ENCODE data around the gene POU2F2. TPM values are rescaled to one million over a fixed set of nuclear protein-coding genes. Genes with fewer than 3 reads are reported as not detected.
A peak's percentile ranks its signal among the peaks of the same experiment; 100 is the strongest.

POU2F2 gene
- total RNA-seq, 1 donor from 2014 or later, result 6.1 TPM

DNA sequence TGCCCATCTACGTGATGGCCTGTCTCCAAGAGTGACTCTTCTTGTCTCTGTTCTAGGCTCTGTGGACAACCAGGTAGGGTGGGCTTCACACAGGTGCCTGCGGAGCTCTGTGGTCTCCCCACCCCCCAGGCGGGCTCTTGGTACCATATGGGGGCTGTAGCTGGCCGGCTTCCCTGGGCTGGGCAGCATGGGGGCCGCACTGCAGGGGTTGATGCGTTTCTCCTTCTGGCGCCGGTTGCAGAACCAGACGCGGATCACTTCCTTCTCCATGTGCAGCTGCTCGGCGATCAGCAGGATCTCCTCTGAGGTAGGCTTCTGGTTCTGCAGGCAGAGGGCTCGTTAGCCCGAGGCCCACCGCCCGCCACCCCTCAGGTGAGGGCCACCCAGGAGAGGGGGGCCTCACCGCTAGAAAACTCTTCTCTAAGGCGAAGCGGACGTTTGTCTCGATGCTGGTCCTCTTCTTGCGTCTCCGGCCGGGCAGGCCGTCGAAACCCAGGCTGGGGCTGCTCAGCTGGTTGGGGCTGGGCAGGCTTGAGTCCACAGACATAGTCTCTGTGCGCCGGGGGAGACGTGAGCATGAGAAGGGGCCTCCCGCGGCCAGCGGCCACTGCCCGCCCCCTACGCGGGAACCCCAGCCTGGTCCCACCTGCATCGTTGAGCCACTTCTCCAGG, 37.0 kb downstream of the POU2F2 start:
- TF ChIP-seq, protein P1, sequence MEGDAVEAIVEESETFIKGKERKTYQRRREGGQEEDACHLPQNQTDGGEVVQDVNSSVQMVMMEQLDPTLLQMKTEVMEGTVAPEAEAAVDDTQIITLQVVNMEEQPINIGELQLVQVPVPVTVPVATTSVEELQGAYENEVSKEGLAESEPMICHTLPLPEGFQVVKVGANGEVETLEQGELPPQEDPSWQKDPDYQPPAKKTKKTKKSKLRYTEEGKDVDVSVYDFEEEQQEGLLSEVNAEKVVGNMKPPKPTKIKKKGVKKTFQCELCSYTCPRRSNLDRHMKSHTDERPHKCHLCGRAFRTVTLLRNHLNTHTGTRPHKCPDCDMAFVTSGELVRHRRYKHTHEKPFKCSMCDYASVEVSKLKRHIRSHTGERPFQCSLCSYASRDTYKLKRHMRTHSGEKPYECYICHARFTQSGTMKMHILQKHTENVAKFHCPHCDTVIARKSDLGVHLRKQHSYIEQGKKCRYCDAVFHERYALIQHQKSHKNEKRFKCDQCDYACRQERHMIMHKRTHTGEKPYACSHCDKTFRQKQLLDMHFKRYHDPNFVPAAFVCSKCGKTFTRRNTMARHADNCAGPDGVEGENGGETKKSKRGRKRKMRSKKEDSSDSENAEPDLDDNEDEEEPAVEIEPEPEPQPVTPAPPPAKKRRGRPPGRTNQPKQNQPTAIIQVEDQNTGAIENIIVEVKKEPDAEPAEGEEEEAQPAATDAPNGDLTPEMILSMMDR (IDR thresholded peaks at IDR 0.05), result no peak
- H3K27me3 ChIP-seq, result no peaks in the 10 kb centered on the region
- DNase-seq, result no peak
- H3K27ac ChIP-seq, result no peak overlapping the region
- no peaks in the 10 kb centered on the region for H3K9me3 ChIP-seq
- ATAC-seq, result no peak
- no peak overlapping the region for H3K4me3 ChIP-seq
- intact Hi-C loops (cut with DNase I), result no loop called here
- no peaks in the 10 kb centered on the region for H3K36me3 ChIP-seq
- peaks cover 6% of the 10 kb centered on the region for H3K4me1 ChIP-seq

DNA sequence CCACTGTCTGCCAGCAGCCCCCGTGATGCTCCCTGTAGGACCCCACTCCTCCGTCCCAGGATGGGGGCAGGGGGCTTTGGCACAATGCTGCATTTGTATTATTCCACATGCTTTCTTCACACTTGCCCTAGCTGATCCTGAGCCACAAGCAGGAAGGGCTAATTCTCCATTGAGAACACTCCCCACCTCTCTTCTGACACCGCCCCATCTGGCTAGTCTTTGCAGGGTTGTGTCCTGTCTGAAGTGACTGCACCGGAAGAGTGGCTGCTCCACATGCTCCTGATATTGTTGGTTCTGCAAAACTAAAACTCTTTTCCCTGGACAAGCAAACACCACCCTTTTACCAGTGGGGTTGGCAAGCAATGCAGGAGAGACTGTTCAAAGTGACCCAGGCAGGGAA, 38.3 kb downstream of the POU2F2 start:
- intact Hi-C loops (cut with DNase I), result no loop called here
- no peaks in the 10 kb centered on the region for H3K9me3 ChIP-seq
- H3K4me3 ChIP-seq, result no peak overlapping the region
- H3K27ac ChIP-seq, result no peak overlapping the region
- no peaks in the 10 kb centered on the region for H3K27me3 ChIP-seq
- peak; percentile 25 for ATAC-seq
- H3K36me3 ChIP-seq, result no peaks in the 10 kb centered on the region
- TF ChIP-seq, protein P1 (IDR thresholded peaks at IDR 0.05), result no peak
- DNase-seq, result no peak
- peaks cover 11% of the 10 kb centered on the region for H3K4me1 ChIP-seq

DNA sequence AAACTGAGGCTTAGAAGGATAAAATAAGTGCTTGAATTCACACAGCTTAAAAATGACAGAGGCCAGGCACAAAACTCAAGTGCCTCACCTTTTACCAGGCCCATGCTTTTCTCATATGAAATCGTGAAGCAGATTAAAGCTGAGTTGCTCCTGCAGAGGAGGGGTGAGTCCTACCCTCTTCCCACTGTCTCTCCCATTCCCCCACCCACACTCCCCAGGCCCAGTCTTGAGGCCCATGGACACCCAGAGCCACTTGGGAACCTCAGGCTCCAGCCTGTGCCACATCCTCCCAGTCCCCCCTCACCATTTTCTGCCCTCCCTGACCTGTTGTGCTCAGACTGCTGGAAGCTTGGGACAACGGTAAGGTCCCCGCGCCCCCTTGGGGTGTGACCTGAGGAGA, 38.7 kb downstream of the POU2F2 start:
- H3K36me3 ChIP-seq, result no peaks in the 10 kb centered on the region
- TF ChIP-seq, protein P1 (IDR thresholded peaks at IDR 0.05), result no peak
- H3K4me1 ChIP-seq, result peaks cover 15% of the 10 kb centered on the region
- H3K4me3 ChIP-seq, result no peak overlapping the region
- H3K9me3 ChIP-seq, result no peaks in the 10 kb centered on the region
- H3K27me3 ChIP-seq, result no peaks in the 10 kb centered on the region
- intact Hi-C loops (cut with DNase I), result no loop called here
- ATAC-seq (no peak), DNase-seq (no peak)
- no peak overlapping the region for H3K27ac ChIP-seq

DNA sequence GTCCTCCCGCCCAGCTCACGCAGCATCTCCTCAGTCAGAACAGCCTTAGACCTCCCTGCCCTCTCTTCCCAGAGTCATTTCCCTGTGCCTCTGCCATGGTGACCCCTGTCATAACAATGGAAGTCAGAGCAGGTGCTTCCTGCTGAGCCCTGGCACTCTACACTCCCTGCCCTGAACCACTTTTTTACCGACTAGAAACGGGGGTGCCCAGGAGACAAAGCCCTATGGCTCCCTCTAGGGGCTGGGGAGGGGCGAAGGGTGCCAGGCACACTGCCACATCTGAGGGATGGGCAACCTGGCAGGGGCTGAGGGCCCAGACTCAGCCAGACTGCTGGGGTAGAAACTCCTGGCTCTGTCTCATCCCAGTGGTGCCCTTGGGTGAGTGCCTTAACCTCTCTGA, 39.9 kb downstream of the POU2F2 start:
- Histone ChIP-seq H3K4me3 (no peak overlapping the region), H3K9me3 (no peaks in the 10 kb centered on the region), H3K27me3 (no peaks in the 10 kb centered on the region), H3K36me3 (no peaks in the 10 kb centered on the region), H3K4me1 (peaks cover 16% of the 10 kb centered on the region), H3K27ac (no peak overlapping the region)
- DNase-seq (no peak), ATAC-seq (peak; percentile 46)
- TF ChIP-seq, protein P1 (IDR thresholded peaks at IDR 0.05), result peak; percentile 43
- intact Hi-C loops (cut with DNase I), result no loop called here

DNA sequence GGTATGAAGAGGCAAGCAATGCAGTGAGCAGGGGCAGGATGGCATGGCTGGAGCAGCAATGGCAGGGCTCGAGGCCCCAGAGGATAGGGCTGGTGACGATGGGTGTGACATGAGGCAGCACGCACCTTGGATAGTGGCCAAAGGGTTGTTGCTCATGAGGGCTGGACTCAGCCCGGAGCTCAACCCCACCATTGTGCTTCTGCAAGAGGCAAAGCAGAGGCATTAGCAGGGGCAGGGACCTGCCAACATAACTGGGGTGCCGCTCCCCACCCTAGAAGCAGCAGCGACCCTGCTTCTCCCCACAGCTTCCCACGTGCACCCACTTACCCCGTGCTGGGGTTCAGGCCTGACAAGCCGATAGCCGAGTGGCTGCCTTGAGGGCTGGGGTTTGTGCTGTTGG, 40.5 kb downstream of the POU2F2 start:
- Histone ChIP-seq H3K27me3 (no peaks in the 10 kb centered on the region), H3K9me3 (no peaks in the 10 kb centered on the region), H3K4me3 (no peak overlapping the region), H3K36me3 (no peaks in the 10 kb centered on the region), H3K4me1 (peaks cover 16% of the 10 kb centered on the region), H3K27ac (no peak overlapping the region)
- no peak for DNase-seq
- TF ChIP-seq, protein P1 (IDR thresholded peaks at IDR 0.05), result no peak
- no peak for ATAC-seq
- intact Hi-C loops (cut with DNase I), result no loop called here

DNA sequence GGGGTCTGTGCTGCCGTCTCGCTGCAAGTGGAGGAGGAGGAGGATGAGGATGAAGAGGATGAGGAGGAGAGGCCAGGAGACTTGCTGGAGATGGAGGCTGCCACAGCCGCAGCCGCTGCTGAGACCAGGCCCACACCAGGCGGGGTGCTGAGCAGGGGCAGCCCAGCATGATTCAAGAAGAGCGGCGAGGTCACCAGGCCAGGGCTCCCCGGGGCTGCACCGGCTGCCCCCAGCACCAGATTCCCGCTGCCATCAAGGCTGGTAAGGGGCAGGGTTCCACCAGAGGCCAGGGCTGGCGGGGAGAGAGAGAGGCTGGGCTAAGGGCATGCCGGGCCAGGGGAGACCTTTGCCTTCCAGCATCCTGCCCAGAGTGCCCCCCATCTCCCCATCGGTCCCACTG, 40.9 kb downstream of the POU2F2 start:
- Histone ChIP-seq H3K27ac (no peak overlapping the region), H3K27me3 (no peaks in the 10 kb centered on the region), H3K36me3 (no peaks in the 10 kb centered on the region), H3K4me1 (peaks cover 16% of the 10 kb centered on the region), H3K4me3 (no peak overlapping the region), H3K9me3 (no peaks in the 10 kb centered on the region)
- DNase-seq (no peak), ATAC-seq (no peak)
- intact Hi-C loops (cut with DNase I), result no loop called here
- TF ChIP-seq, protein P1 (IDR thresholded peaks at IDR 0.05), result no peak
